HepG2 (cell line): Measurements from ENCODE around the gene C10orf53. TPM values are rescaled to one million over a fixed set of nuclear protein-coding genes. Genes with fewer than 3 reads are reported as not detected.

Experiments
- ARID4A ChIP-seq: sonication (generic); formaldehyde crosslinking; IDR thresholded peaks from 2 replicates; pipeline ENCODE4 v1.5.0; 2020; ENCODE audit warnings: mild to moderate bottlenecking, missing genetic modification reagents, borderline replicate concordance
- ATF6 ChIP-seq: sonication (generic); formaldehyde crosslinking; conservative IDR thresholded peaks from 2 replicates; pipeline ENCODE4 v1.4.0; 2020; ENCODE audit warnings: missing genetic modification reagents
- BCL6 ChIP-seq: IDR thresholded peaks from 2 replicates; pipeline ENCODE4 v1.6.1; 2016; ENCODE audit warnings: missing genetic modification reagents, missing compliant biosample characterization
- E2F5 ChIP-seq: sonication (generic); formaldehyde crosslinking; conservative IDR thresholded peaks from 2 replicates; pipeline ENCODE4 v1.4.0; 2020; ENCODE audit warnings: missing genetic modification reagents
- ELF4 ChIP-seq: sonication (generic); formaldehyde crosslinking; IDR thresholded peaks from 2 replicates; pipeline ENCODE4 v1.5.0; 2020; ENCODE audit warnings: missing genetic modification reagents, mild to moderate bottlenecking, moderate library complexity, borderline replicate concordance
- FLYWCH1 ChIP-seq: sonication (generic); formaldehyde crosslinking; IDR thresholded peaks from 2 replicates; pipeline ENCODE4 v1.8.1; 2023; ENCODE audit warnings: mild to moderate bottlenecking, missing genetic modification reagents
- KDM2A ChIP-seq: sonication (generic); formaldehyde crosslinking; IDR thresholded peaks from 2 replicates; pipeline ENCODE4 v1.4.0; 2020; ENCODE audit warnings: low read depth, missing genetic modification reagents, borderline replicate concordance
- MXI1 ChIP-seq: IDR thresholded peaks from 3 replicates; pipeline ENCODE4 v1.6.1; 2012; ENCODE audit warnings: low read depth, low read length, inconsistent platforms, borderline replicate concordance
- NFYB ChIP-seq: sonication (generic); formaldehyde crosslinking; IDR thresholded peaks from 2 replicates; pipeline ENCODE4 v1.4.0; 2020; ENCODE audit warnings: missing genetic modification reagents
- SRF ChIP-seq: IDR thresholded peaks from 2 replicates; pipeline ENCODE4 v1.6.1; 2011; ENCODE audit warnings: mild to moderate bottlenecking, low read depth, low read length, moderate library complexity
- ZFP1 ChIP-seq: IDR thresholded peaks from 2 replicates; pipeline ENCODE4 v1.6.1; 2016
- ZXDC ChIP-seq: sonication (generic); formaldehyde crosslinking; IDR thresholded peaks from 2 replicates; pipeline ENCODE4 v1.5.0; 2020; ENCODE audit warnings: mild to moderate bottlenecking, missing genetic modification reagents
- polyA plus RNA-seq, 8 experiments: library from polyadenylated mRNA; depleted of rRNA in 3 of 8; stranded (reverse) in 7 of 8; unstranded in 1 of 8; fragments of >200 nt; fragmentation: Illumina TruSeq in 4 of 8; extraction: Trizol in 4 of 8; gene quantifications; 2 replicates each; pipeline versions ENCODE4 v1.2.1 to v1.2.3, GENCODE V29; 2011 to 2016; ENCODE audit warnings: low read depth in 4 of 8, missing spikeins in 1 of 8, mixed read lengths in 1 of 8; ENCODE audit not compliant: insufficient read depth in 1 of 8
- total RNA-seq, 5 experiments: library from RNA; depleted of rRNA; stranded (reverse); fragments of >200 nt; fragmentation: Illumina TruSeq; extraction: Trizol; gene quantifications; 2 replicates each; pipeline ENCODE4 v1.2.3, GENCODE V29; 2016; ENCODE audit warnings: low read depth in 1 of 5

Gene C10orf53
- total and polyA plus RNA-seq, 2 of the 13 experiments (the other 11 are each of a cell fraction or from before 2014, with no cell fraction given) = not detected

GRCh38 chr10:49740346-49741107 is 61.1 kb downstream of the C10orf53 start (continued):
- TF ChIP-seq ARID4A (CRISPR knock-in tag) = no peak
- no peak for TF ChIP-seq BCL6 (CRISPR knock-in tag)
- TF ChIP-seq ATF6 (CRISPR knock-in tag) = no peak
- TF ChIP-seq E2F5 = no peak
- no peak for TF ChIP-seq ELF4 (CRISPR knock-in tag)
- no peak for TF ChIP-seq KDM2A (CRISPR knock-in tag)
- no peak for TF ChIP-seq MXI1
- TF ChIP-seq ZFP1 (CRISPR knock-in tag) = no peak
- no peak for TF ChIP-seq NFYB
- no peak for TF ChIP-seq ZXDC (CRISPR knock-in tag)
- TF ChIP-seq SRF = no peak
- TF ChIP-seq FLYWCH1 (CRISPR knock-in tag) = no peak
